Keratinocyte (primary cell): ENCODE results near the gene PAX7. TPM values are rescaled to one million over a fixed set of nuclear protein-coding genes. Genes with fewer than 3 reads are reported as not detected.
"Not testable (repeated sequence)": the region's sequence is repeated elsewhere in the genome, so short reads cannot be mapped to it uniquely, and the experiment has no call there.

Source experiments
- DNase-seq: peaks from one replicate; pipeline ENCODE4 v3.0.0-alpha.2; 2011; ENCODE audit warnings: low read depth, missing footprints, low spot score
- FAIRE-seq: peaks from 2 replicates; lab custom pipeline; 2011; peaks lifted over from hg19 to GRCh38; lab: Jason Lieb, UNC
- H2AFZ ChIP-seq: 2 replicates; pipeline ENCODE4 v1.6.0; 2012; ENCODE audit warnings: low read length, control low read depth, inconsistent platforms; ENCODE audit not compliant: control insufficient read depth
- H3K27ac ChIP-seq: 2 replicates; pipeline ENCODE4 v1.5.1; 2011; ENCODE audit warnings: low read length; ENCODE audit not compliant: control insufficient read depth, insufficient read depth
- H3K27me3 ChIP-seq: 3 replicates; pipeline ENCODE4 v1.6.0; 2011; ENCODE audit warnings: low read length; ENCODE audit not compliant: control insufficient read depth, insufficient read depth; ENCODE audit errors: extremely low read depth
- H3K36me3 ChIP-seq, 2 experiments: 2 replicates in 1 of 2; 3 replicates in 1 of 2; pipeline ENCODE4 v1.5.1; 2011; ENCODE audit warnings: low read length in 2 of 2, mild to moderate bottlenecking in 1 of 2; ENCODE audit not compliant: control insufficient read depth in 2 of 2, insufficient read depth in 2 of 2; ENCODE audit errors: extremely low read depth in 1 of 2
- H3K4me1 ChIP-seq: 3 replicates; pipeline ENCODE4 v1.5.1; 2011; ENCODE audit warnings: low read length; ENCODE audit not compliant: control insufficient read depth, insufficient read depth; ENCODE audit errors: extremely low read depth
- H3K4me2 ChIP-seq: 3 replicates; pipeline ENCODE4 v1.6.0; 2011; ENCODE audit warnings: low read depth, low read length; ENCODE audit not compliant: control insufficient read depth, insufficient read depth; ENCODE audit errors: extremely low read depth
- H3K4me3 ChIP-seq, 3 experiments: fragments of 200-600 bp in 1 of 3; sonication (generic) in 1 of 3; 2 replicates in 2 of 3; 3 replicates in 1 of 3; pipeline ENCODE4 v1.5.1; 2011 to 2016; ENCODE audit warnings: low read length in 3 of 3, mild to moderate bottlenecking in 3 of 3, control low read depth in 2 of 3, inconsistent platforms in 1 of 3, low read depth in 1 of 3, mixed read lengths in 1 of 3, mixed run types in 1 of 3, moderate library complexity in 1 of 3; ENCODE audit not compliant: control insufficient read depth in 2 of 3, insufficient read depth in 2 of 3; ENCODE audit errors: extremely low read depth in 1 of 3
- H3K79me2 ChIP-seq: 2 replicates; pipeline ENCODE4 v1.6.0; 2012; ENCODE audit warnings: low read length; ENCODE audit not compliant: control insufficient read depth, insufficient read depth
- H3K9ac ChIP-seq: 3 replicates; pipeline ENCODE4 v1.6.0; 2011; ENCODE audit warnings: low read length; ENCODE audit not compliant: control insufficient read depth, insufficient read depth; ENCODE audit errors: extremely low read depth
- H3K9me1 ChIP-seq: 3 replicates; pipeline ENCODE4 v1.6.0; 2011; ENCODE audit warnings: low read length; ENCODE audit not compliant: control insufficient read depth, insufficient read depth; ENCODE audit errors: extremely low read depth
- H3K9me3 ChIP-seq: 2 replicates; pipeline ENCODE4 v1.5.1; 2012; ENCODE audit warnings: low read depth, low read length; ENCODE audit not compliant: control insufficient read depth
- H4K20me1 ChIP-seq: 3 replicates; pipeline ENCODE4 v1.6.0; 2011; ENCODE audit warnings: low read length; ENCODE audit not compliant: control insufficient read depth, insufficient read depth; ENCODE audit errors: extremely low read depth
- EZH2 ChIP-seq: IDR thresholded peaks from one replicate; pipeline ENCODE4 v1.6.1; 2012; ENCODE audit warnings: inconsistent platforms, mild to moderate bottlenecking, low read length, moderate library complexity
- dilution Hi-C: fragments of 300-500 bp; cut with MboI; formaldehyde crosslinking; loops from one replicate; pipeline ENCODE4 v1.7.0; 2020; ENCODE audit warnings: low sequenced_read_pairs; ENCODE audit not compliant: extremely low pct_ligation_motif_present
- polyA plus RNA-seq, 5 experiments: library from polyadenylated mRNA; depleted of rRNA in 3 of 5; stranded (reverse) in 3 of 5; stranded (forward) in 1 of 5; unstranded in 1 of 5; fragments of >200 nt; gene quantifications; 1 replicate in 1 of 5; 2 replicates in 3 of 5; 3 replicates in 1 of 5; pipeline versions ENCODE4 v1.2.1 to v1.2.3, GENCODE V29; 2011 to 2012; ENCODE audit warnings: missing spikeins in 2 of 5, low read depth in 1 of 5, low replicate concordance in 1 of 5
- TF ChIP-seq, protein P1 (sequence below), 3 experiments: IDR thresholded peaks in 1 of 3; conservative IDR thresholded peaks in 1 of 3; optimal IDR thresholded peaks in 1 of 3; 2 replicates in 2 of 3; 3 replicates in 1 of 3; pipeline versions ENCODE3 to v1.5.1; 2011; ENCODE audit warnings: low read length in 3 of 3, mild to moderate bottlenecking in 3 of 3, moderate library complexity in 2 of 3, control low read depth in 1 of 3, inconsistent platforms in 1 of 3; ENCODE audit not compliant: insufficient read depth in 2 of 3; ENCODE audit errors: extremely low read depth in 1 of 3

Gene PAX7
- polyA plus RNA-seq, 1 donor (not counting 4 experiments of a cell fraction or from before 2014, with no cell fraction given), result not detected

GRCh38 chr1:18693256-18694098 is 62.8 kb downstream of the PAX7 start:
- Histone ChIP-seq H3K27ac (no peak overlapping the region), H2AFZ (no peak overlapping the region), H3K4me2 (peak overlapping the region; percentile 29), H3K9me1 (no peaks in the 10 kb centered on the region), H3K4me3 (no peak overlapping the region), H4K20me1 (no peaks in the 10 kb centered on the region), H3K9ac (no peak overlapping the region), H3K79me2 (no peaks in the 10 kb centered on the region), H3K36me3 (no peaks in the 10 kb centered on the region), H3K27me3 (peaks cover 21% of the 10 kb centered on the region), H3K4me1 (peaks cover 6% of the 10 kb centered on the region), H3K9me3 (no peaks in the 10 kb centered on the region)
- dilution Hi-C loops, result no loop called here
- peak; percentile 13 for FAIRE-seq
- DNase-seq, result no peak
- TF ChIP-seq, protein P1, sequence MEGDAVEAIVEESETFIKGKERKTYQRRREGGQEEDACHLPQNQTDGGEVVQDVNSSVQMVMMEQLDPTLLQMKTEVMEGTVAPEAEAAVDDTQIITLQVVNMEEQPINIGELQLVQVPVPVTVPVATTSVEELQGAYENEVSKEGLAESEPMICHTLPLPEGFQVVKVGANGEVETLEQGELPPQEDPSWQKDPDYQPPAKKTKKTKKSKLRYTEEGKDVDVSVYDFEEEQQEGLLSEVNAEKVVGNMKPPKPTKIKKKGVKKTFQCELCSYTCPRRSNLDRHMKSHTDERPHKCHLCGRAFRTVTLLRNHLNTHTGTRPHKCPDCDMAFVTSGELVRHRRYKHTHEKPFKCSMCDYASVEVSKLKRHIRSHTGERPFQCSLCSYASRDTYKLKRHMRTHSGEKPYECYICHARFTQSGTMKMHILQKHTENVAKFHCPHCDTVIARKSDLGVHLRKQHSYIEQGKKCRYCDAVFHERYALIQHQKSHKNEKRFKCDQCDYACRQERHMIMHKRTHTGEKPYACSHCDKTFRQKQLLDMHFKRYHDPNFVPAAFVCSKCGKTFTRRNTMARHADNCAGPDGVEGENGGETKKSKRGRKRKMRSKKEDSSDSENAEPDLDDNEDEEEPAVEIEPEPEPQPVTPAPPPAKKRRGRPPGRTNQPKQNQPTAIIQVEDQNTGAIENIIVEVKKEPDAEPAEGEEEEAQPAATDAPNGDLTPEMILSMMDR (optimal IDR thresholded peaks at IDR 0.05 in 1 of 3, IDR thresholded peaks at IDR 0.05 in 1 of 3, conservative IDR thresholded peaks at IDR 0.05 in 1 of 3; ENCODE audit: extremely low read depth in 1 of 3, insufficient read depth in 2 of 3, low read length in 3 of 3), result peak in 1 of 3 experiments; percentile 17
- no peak for TF ChIP-seq EZH2

GRCh38 chr1:18694289-18694688 is 63.6 kb downstream of the PAX7 start:
- H3K79me2 ChIP-seq, H3K36me3 ChIP-seq, H3K9me3 ChIP-seq, H3K4me1 ChIP-seq, DNase-seq, H3K27ac ChIP-seq, H4K20me1 ChIP-seq, H2AFZ ChIP-seq, H3K4me2 ChIP-seq, H3K9me1 ChIP-seq, FAIRE-seq, H3K9ac ChIP-seq, dilution Hi-C loops, H3K4me3 ChIP-seq: not testable (repeated sequence)
- H3K27me3 ChIP-seq, result peaks cover 25% of the 10 kb centered on the region
